Liver (tissue), 9 donors: ENCODE measurements around the gene TGFBR3L. TPM values are rescaled to one million over a fixed set of nuclear protein-coding genes. Genes with fewer than 3 reads are reported as not detected.

Source experiments
- DNase-seq: peaks from one replicate; pipeline ENCODE4 v3.0.0-alpha.2; 2017; ENCODE audit warnings: low spot score
- H3K27ac ChIP-seq, 2 donors: one replicate each; pipeline ENCODE4 v1.7.0; 2013; ENCODE audit warnings: inconsistent platforms in 2 of 2, low read length in 2 of 2, control low read depth in 1 of 2, low read depth in 1 of 2, mild to moderate bottlenecking in 1 of 2
- H3K27me3 ChIP-seq, 4 donors: one replicate each; pipeline versions ENCODE4 v1.6.1 to v1.7.0; 2013; ENCODE audit warnings: low read length in 3 of 4, inconsistent platforms in 1 of 4, mild to moderate bottlenecking in 1 of 4, moderate library complexity in 1 of 4; ENCODE audit not compliant: control insufficient read depth in 4 of 4, insufficient read depth in 4 of 4
- H3K36me3 ChIP-seq, 4 donors: one replicate each; pipeline versions ENCODE4 v1.6.1 to v1.7.0; 2013; ENCODE audit warnings: low read length in 3 of 4, mild to moderate bottlenecking in 3 of 4, low read depth in 1 of 4, moderate library complexity in 1 of 4; ENCODE audit not compliant: control insufficient read depth in 4 of 4, insufficient read depth in 3 of 4
- H3K4me1 ChIP-seq, 4 donors: one replicate each; pipeline versions ENCODE4 v1.6.1 to v1.7.0; 2013; ENCODE audit warnings: low read length in 3 of 4, mild to moderate bottlenecking in 3 of 4, moderate library complexity in 1 of 4; ENCODE audit not compliant: control insufficient read depth in 4 of 4, insufficient read depth in 4 of 4
- H3K4me3 ChIP-seq, 3 donors: one replicate each; pipeline versions ENCODE4 v1.6.1 to v1.7.0; 2013; ENCODE audit warnings: low read length in 3 of 3, control low read depth in 1 of 3, low read depth in 1 of 3, mild to moderate bottlenecking in 1 of 3
- H3K9ac ChIP-seq, 2 donors: one replicate each; pipeline ENCODE4 v1.7.0; 2013; ENCODE audit warnings: low read length in 2 of 2, mild to moderate bottlenecking in 2 of 2, moderate library complexity in 2 of 2, control low read depth in 1 of 2, low read depth in 1 of 2
- H3K9me3 ChIP-seq, 4 donors: one replicate each; pipeline versions ENCODE4 v1.6.1 to v1.7.0; 2013; ENCODE audit warnings: low read length in 3 of 4; ENCODE audit not compliant: control insufficient read depth in 4 of 4
- CTCF ChIP-seq: fragments of 150-350 bp; IDR thresholded peaks from 2 replicates; pipeline ENCODE4 v1.5.1; 2017; ENCODE audit warnings: improper control_type of control experiment, low read depth, low read length; ENCODE audit not compliant: missing input control
- EGR1 ChIP-seq, 2 donors: IDR thresholded peaks; 2 replicates each; pipeline ENCODE4 v1.6.1; 2016 to 2018; ENCODE audit warnings: antibody characterized with exemption in 2 of 2, low read depth in 2 of 2
- FOXA1 ChIP-seq: IDR thresholded peaks from 2 replicates; pipeline ENCODE4 v1.6.1; 2016; ENCODE audit warnings: antibody characterized with exemption
- FOXA2 ChIP-seq: IDR thresholded peaks from 2 replicates; pipeline ENCODE4 v1.6.1; 2016; ENCODE audit warnings: antibody characterized with exemption
- GABPA ChIP-seq, 2 donors: IDR thresholded peaks in 1 of 2; conservative IDR thresholded peaks in 1 of 2; 2 replicates each; pipeline ENCODE4 v1.6.1; 2016; ENCODE audit warnings: antibody characterized with exemption in 2 of 2, mild to moderate bottlenecking in 1 of 2, moderate library complexity in 1 of 2
- HNF4A ChIP-seq, 2 donors: conservative IDR thresholded peaks; 2 replicates each; pipeline ENCODE4 v1.6.1; 2016; ENCODE audit warnings: antibody characterized with exemption in 2 of 2, mild to moderate bottlenecking in 2 of 2
- HNF4G ChIP-seq: IDR thresholded peaks from 2 replicates; pipeline ENCODE4 v1.6.1; 2016; ENCODE audit warnings: antibody characterized with exemption
- JUND ChIP-seq, 2 donors: IDR thresholded peaks; 2 replicates each; pipeline ENCODE4 v1.6.1; 2016; ENCODE audit warnings: antibody characterized with exemption in 2 of 2
- MAX ChIP-seq: IDR thresholded peaks from 2 replicates; pipeline ENCODE4 v1.6.1; 2016; ENCODE audit warnings: antibody characterized with exemption
- NR2F2 ChIP-seq: IDR thresholded peaks from 2 replicates; pipeline ENCODE4 v1.6.1; 2016; ENCODE audit warnings: antibody characterized with exemption
- RAD21 ChIP-seq, 2 donors: IDR thresholded peaks; 2 replicates each; pipeline ENCODE4 v1.6.1; 2016; ENCODE audit warnings: antibody characterized with exemption in 2 of 2, mild to moderate bottlenecking in 2 of 2
- RXRA ChIP-seq, 2 donors: IDR thresholded peaks; 2 replicates each; pipeline ENCODE4 v1.6.1; 2017 to 2018; ENCODE audit warnings: antibody characterized with exemption in 2 of 2, mild to moderate bottlenecking in 1 of 2
- SP1 ChIP-seq: IDR thresholded peaks from 2 replicates; pipeline ENCODE4 v1.6.1; 2018; ENCODE audit warnings: antibody characterized with exemption, mild to moderate bottlenecking
- TAF1 ChIP-seq: conservative IDR thresholded peaks from 2 replicates; pipeline ENCODE4 v1.6.1; 2016; ENCODE audit warnings: antibody characterized with exemption, mild to moderate bottlenecking
- YY1 ChIP-seq: IDR thresholded peaks from 2 replicates; pipeline ENCODE4 v1.6.1; 2016; ENCODE audit warnings: antibody characterized with exemption, mild to moderate bottlenecking
- ZBTB33 ChIP-seq: IDR thresholded peaks from 2 replicates; pipeline ENCODE4 v1.6.1; 2016; ENCODE audit warnings: antibody characterized with exemption
- WGBS: extraction: QIAGEN DNeasy Blood & Tissue Kit; methylation state at CpG from one replicate; pipeline ENCODE4 v1.1.7; 2013; 5-methylcytosine and 5-hydroxymethylcytosine counted together
- polyA plus RNA-seq, 2 donors: library from polyadenylated mRNA; stranded (reverse) in 1 of 2; unstranded in 1 of 2; fragments of 200-250 nt in 1 of 2; fragments of >200 nt in 1 of 2; fragmentation: Nextera tagmentation in 1 of 2; extraction: Ambion mirVana in 1 of 2; gene quantifications; one replicate each; pipeline versions ENCODE4 v1.2.1 to v1.2.3, GENCODE V29; 2013 to 2015
- total RNA-seq, 2 donors: library from RNA; depleted of rRNA; stranded (reverse); fragments of >200 nt; gene quantifications; one replicate each; pipeline ENCODE4 v1.2.3, GENCODE V29; 2014
- TF ChIP-seq, protein P1 (sequence below): IDR thresholded peaks from 2 replicates; pipeline ENCODE4 v1.6.1; 2016; ENCODE audit warnings: antibody characterized with exemption, mild to moderate bottlenecking
- TF ChIP-seq, protein P2 (sequence below): IDR thresholded peaks from 2 replicates; pipeline ENCODE4 v1.6.1; 2016; ENCODE audit warnings: antibody characterized with exemption
- donor health status: healthy.
- donor health status: healthy.
- donor health status: healthy.
- donor health status: healthy.
- donor health status: healthy.

The TGFBR3L gene
- total and polyA plus RNA-seq, 4 donors = 0.32 to 2.5 (median 0.36) TPM; not detected in 1

DNA sequence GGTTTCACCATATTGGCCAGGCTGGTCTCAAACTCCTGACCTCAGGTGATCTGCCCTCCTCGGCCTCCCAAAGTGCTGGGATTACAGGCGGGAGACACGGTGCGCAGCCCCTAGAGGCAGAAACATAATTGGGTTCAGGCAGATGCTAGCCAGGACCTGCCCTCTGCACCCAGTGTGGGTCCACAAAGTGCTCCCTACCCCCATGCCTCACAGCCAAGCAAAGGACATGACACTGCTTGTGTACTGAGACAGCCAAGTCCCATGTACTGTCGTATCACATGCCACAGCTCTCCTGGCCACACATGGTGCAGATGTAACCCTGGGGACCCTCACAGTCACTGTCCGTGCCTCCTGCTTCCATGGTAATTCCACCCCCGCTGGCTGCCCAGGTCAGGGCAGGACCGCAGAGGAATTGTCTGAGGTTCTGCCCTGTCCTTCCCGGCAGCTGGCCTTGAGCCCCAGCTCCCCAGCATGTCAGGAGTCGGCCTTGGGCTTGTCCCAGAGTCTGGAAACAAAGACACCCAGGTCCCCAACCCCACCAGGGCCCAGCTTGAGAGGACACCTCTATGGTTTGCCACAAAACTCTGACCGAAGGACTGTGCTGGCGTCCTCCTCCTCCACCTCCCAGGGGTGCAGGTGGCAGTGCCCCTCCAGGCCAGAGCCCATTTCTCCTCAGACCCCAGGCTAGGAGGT is 48.1 kb upstream of the TGFBR3L start:
- Histone ChIP-seq H3K27ac (no peak overlapping the region), H3K36me3 (peaks cover 0 to 1% (median 0%) of the 10 kb centered on the region in 4 donors), H3K9me3 (no peaks in the 10 kb centered on the region), H3K27me3 (no peaks in the 10 kb centered on the region), H3K4me1 (peaks cover 9 to 32% (median 13%) of the 10 kb centered on the region in 4 donors), H3K4me3 (no peak overlapping the region), H3K9ac (no peak overlapping the region)
- no peak for TF ChIP-seq FOXA1
- TF ChIP-seq ZBTB33 = no peak
- TF ChIP-seq, protein P1, sequence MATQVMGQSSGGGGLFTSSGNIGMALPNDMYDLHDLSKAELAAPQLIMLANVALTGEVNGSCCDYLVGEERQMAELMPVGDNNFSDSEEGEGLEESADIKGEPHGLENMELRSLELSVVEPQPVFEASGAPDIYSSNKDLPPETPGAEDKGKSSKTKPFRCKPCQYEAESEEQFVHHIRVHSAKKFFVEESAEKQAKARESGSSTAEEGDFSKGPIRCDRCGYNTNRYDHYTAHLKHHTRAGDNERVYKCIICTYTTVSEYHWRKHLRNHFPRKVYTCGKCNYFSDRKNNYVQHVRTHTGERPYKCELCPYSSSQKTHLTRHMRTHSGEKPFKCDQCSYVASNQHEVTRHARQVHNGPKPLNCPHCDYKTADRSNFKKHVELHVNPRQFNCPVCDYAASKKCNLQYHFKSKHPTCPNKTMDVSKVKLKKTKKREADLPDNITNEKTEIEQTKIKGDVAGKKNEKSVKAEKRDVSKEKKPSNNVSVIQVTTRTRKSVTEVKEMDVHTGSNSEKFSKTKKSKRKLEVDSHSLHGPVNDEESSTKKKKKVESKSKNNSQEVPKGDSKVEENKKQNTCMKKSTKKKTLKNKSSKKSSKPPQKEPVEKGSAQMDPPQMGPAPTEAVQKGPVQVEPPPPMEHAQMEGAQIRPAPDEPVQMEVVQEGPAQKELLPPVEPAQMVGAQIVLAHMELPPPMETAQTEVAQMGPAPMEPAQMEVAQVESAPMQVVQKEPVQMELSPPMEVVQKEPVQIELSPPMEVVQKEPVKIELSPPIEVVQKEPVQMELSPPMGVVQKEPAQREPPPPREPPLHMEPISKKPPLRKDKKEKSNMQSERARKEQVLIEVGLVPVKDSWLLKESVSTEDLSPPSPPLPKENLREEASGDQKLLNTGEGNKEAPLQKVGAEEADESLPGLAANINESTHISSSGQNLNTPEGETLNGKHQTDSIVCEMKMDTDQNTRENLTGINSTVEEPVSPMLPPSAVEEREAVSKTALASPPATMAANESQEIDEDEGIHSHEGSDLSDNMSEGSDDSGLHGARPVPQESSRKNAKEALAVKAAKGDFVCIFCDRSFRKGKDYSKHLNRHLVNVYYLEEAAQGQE = no peak
- no peak for TF ChIP-seq SP1
- no peak for TF ChIP-seq CTCF
- TF ChIP-seq, protein P2, sequence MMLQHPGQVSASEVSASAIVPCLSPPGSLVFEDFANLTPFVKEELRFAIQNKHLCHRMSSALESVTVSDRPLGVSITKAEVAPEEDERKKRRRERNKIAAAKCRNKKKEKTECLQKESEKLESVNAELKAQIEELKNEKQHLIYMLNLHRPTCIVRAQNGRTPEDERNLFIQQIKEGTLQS = no peak
- no peak for TF ChIP-seq MAX
- TF ChIP-seq EGR1 (IDR thresholded peaks at IDR 0.05; ENCODE audit: low read depth in 2 of 2) = no peak
- TF ChIP-seq GABPA (IDR thresholded peaks at IDR 0.05 in 1 of 2, conservative IDR thresholded peaks at IDR 0.05 in 1 of 2) = no peak
- TF ChIP-seq TAF1 = no peak
- TF ChIP-seq JUND (IDR thresholded peaks at IDR 0.05) = no peak
- TF ChIP-seq NR2F2 = no peak
- no peak for TF ChIP-seq FOXA2
- TF ChIP-seq YY1 = no peak
- no peak for TF ChIP-seq HNF4A (conservative IDR thresholded peaks at IDR 0.05)
- no peak for TF ChIP-seq RAD21 (IDR thresholded peaks at IDR 0.05)
- no peak for TF ChIP-seq HNF4G
- TF ChIP-seq RXRA (IDR thresholded peaks at IDR 0.05) = no peak
- WGBS = 76% methylated on average over 12 of the region's 12 CpGs
- DNase-seq = no peak
